ENCODE measurements around the gene SAMD4B. TPM values are rescaled to one million over a fixed set of nuclear protein-coding genes. Genes with fewer than 3 reads are reported as not detected.

SAMD4B gene
- total and polyA plus RNA-seq, 9 of the 15 experiments (the other 6 are each of a cell fraction or from before 2014, with no cell fraction given) = 3.4 to 90.5 (median 38.0) TPM

GRCh38 chr19:39310558-39311311 lies 31.5 kb upstream of the SAMD4B start (continued):
- TF ChIP-seq CEBPZ (IDR thresholded peaks at IDR 0.05; ENCODE audit: borderline replicate concordance, low read depth, low read length) (no peak), TCFL5 (CRISPR knock-in tag; conservative IDR thresholded peaks at IDR 0.05) (no peak), BMI1 (IDR thresholded peaks at IDR 0.05; ENCODE audit: low read length) (no peak), DIDO1 (tag; IDR thresholded peaks at IDR 0.05; ENCODE audit: low read depth) (no peak), ZNF695 (CRISPR knock-in tag; IDR thresholded peaks at IDR 0.05) (no peak), NR2C1 (IDR thresholded peaks at IDR 0.05) (no peak), NR2C1 (tag; IDR thresholded peaks at IDR 0.05) (no peak), GABPB2 (CRISPR knock-in tag; conservative IDR thresholded peaks at IDR 0.05) (no peak), PHTF2 (CRISPR knock-in tag; IDR thresholded peaks at IDR 0.05) (no peak), CHAMP1 (IDR thresholded peaks at IDR 0.05) (no peak), RFX5 (IDR thresholded peaks at IDR 0.05; ENCODE audit: low read depth, low read length) (no peak), TFAP4 (CRISPR knock-in tag; IDR thresholded peaks at IDR 0.05; ENCODE audit: borderline replicate concordance) (peak; percentile 63; the same call in 1 of the 2 replicates), ERF (CRISPR knock-in tag; IDR thresholded peaks at IDR 0.05) (no peak), TAF1 (IDR thresholded peaks at IDR 0.05; ENCODE audit: control insufficient read depth, extremely low read depth, insufficient read depth, low read length, severe bottlenecking) (peak; percentile 37), DPF2 (IDR thresholded peaks at IDR 0.05) (peak; percentile 78), E4F1 (CRISPR knock-in tag; IDR thresholded peaks at IDR 0.05; ENCODE audit: borderline replicate concordance) (no peak), CGGBP1 (CRISPR knock-in tag; IDR thresholded peaks at IDR 0.05) (no peak), ASH1L (IDR thresholded peaks at IDR 0.05; ENCODE audit: borderline replicate concordance, low read depth, partially characterized antibody) (peak; percentile 84), ZNF551 (CRISPR knock-in tag; IDR thresholded peaks at IDR 0.05) (no peak)

Measured in K562 (cell line).